Measurements from ENCODE around the gene SMIM32.

Gene SMIM32

GRCh38 chr5:136192526-136193321 is at the start of gene SMIM32:
Gene SMIM32, minus strand, starts transcription at chr5:136193162. Its CDS starts 638 bp downstream, at chr5:136192524.
- no peak for DNase-seq (ENCODE audit: low read depth in 2 of 2, low spot score in 1 of 2)

DNA sequence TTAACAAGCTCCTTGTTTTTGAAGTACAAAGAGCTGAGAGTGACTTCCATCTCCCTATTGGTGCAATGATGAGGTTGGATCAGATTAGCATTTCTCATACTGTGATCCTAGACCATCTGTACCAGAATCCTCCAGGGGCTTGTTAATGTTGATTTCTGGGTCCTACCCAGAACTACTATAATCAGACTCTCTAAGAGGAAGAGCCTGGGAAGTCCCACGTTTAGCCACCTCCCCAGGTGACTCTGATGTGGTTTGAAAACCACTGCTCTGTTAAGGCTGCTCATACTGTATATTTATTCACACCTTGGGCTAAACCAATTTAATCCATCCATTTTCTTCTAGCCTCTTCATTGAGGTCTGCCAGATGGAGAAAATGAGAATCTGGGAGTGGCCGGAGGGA is 49.6 kb upstream of the SMIM32 start:
- no peak for DNase-seq (ENCODE audit: low read depth in 2 of 2, low spot score in 1 of 2)

GRCh38 chr5:136242136-136242535 is 49.2 kb upstream of the SMIM32 start:
- no peak for DNase-seq (ENCODE audit: low read depth in 2 of 2, low spot score in 1 of 2)

DNA sequence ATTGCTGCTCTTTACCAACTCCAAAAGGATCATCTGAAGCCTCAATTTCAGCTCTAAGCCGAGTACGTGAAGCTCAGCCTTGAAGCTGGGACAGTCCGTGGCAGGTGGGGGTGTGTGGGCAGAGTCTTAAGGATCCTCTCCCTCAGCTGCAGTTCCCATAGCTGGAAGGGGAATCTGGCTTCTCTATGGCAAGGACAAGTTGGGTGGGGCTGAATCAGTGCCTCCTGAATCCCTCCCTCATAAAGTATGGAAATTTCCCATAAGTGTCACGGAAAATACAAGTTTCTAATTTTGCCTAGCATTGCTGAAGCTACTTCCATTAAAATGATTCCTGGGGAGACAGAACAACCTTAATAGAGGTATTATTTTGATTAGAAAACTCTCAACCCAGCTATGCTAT is 47.9 kb upstream of the SMIM32 start:
- DNase-seq (ENCODE audit: low read depth in 2 of 2, low spot score in 1 of 2) = no peak

DNA sequence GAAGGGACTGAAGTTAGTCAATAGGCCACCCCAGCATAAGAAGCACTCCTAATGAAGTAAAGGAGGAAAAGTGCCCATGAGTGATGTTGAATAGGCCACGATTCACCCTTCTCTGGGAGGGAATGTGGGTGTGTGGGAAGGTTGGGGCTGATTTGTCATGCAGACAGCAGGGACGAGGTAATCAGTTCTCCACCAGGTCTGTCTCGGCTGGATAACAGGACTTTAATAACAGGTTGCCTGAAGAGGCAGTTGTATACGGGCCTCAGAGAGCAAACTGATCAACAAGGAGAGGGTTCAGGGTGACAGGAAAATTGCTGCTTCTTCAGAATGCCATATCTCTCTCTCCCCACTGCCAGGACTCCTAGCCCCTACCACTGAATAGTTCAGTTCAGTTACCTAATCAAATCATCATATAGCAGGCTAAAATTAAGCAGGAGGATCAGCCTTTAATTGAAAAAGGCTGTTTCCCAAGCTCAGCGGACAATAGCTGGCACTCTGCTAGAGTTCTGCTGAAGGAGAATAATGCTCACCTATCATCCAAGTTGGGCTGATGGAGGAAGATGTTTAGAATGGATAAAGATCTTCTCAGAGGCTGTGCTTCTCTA is 43.6 kb upstream of the SMIM32 start:
- DNase-seq (ENCODE audit: low read depth in 2 of 2, low spot score in 1 of 2) = no peak

DNA sequence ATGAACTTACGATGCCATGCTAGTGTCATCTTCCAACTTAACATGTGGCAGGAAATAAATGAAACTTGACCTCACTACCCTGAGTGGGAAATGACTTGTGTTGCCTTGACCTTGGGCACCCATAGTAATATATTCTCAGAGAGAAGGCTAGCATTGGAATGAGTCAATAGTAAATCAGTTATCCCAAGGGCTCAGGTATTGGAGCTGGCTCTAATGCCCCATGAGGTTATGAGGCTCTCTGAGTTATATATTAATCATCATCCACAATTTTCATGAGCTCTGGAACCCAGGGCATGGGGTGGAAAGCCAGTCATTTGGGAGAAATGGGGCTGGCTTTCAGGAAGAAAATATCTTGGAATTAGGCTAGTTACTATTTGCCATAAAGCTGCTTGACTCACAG is 42.4 kb upstream of the SMIM32 start:
- no peak for DNase-seq (ENCODE audit: low read depth in 2 of 2, low spot score in 1 of 2)

DNA sequence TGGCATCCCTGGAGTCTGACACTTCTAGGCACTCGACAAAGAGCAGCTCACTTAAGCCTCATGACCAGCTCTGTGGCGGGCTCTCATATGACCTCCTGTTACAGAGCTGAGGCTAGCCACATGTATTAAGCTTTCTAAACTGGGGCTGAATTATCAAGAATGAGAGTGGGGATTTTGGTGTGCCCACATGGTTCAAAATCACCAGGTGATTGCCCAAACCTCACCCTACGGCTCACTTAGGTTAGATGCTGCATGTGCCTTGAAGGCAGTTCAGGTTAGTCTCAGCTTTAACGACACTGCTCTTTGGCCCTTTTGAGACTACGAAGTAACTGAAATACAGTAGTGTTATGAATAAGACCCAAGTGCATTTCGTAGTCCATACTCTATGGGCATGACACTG is 39.4 kb upstream of the SMIM32 start:
- no peak for DNase-seq (ENCODE audit: low read depth in 2 of 2, low spot score in 1 of 2)

GRCh38 chr5:136230176-136230575 is 37.2 kb upstream of the SMIM32 start:
- DNase-seq (ENCODE audit: low read depth in 2 of 2, low spot score in 1 of 2) = no peak

DNA sequence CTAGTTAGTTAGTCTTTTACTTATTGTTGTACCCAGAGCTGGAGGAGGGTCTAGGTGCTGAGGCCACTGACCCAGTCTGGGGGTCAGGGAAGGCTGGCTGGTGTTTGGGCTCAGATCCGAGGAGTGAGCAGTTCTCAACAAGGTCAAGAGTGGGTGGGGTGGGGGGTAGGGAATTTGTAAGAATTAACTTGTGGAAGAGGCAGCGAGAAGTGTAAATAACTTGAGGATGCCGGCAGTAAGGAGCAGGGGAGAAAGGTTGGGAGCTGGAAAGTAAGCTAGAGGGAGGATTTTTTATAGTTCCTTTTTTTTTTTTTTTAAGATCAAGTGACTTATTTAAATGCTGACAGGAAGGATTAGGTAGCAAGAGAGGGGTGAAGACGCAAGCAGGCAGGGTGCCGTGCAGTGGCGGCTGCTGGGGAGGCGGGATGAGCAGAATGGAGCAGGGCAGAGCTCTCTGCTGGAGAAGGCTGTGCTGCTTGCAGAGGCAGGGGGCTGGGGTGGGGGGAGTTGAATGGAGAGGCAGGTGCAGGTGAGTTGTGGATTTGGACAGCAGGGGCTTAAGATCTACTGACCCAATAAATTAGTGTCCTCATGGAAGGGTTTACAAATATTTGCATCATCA is 35.3 kb upstream of the SMIM32 start:
- DNase-seq (ENCODE audit: low read depth in 2 of 2, low spot score in 1 of 2) = no peak

DNA sequence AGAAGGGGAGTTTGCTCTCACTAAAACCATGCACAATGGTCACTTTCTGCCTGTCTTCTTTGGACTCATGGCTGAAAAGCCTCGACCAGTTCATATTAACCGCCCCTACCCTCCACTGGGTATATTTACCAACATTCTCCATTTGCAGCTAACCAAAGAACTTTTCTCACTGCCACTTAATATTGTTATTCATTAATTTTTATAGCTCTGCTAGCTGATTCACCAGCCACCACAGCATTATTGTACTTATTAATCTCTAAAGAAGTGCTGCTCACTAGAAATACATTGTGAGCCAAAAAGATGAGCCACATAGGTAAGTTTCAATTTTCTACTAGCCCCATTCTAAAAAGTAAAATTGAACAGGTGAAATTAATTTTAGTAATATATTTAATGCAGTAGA is 33.4 kb upstream of the SMIM32 start:
- DNase-seq (ENCODE audit: low read depth in 2 of 2, low spot score in 1 of 2) = no peak

GRCh38 chr5:136225796-136226195 is 32.8 kb upstream of the SMIM32 start:
- DNase-seq (ENCODE audit: low read depth in 2 of 2, low spot score in 1 of 2) = no peak

DNA sequence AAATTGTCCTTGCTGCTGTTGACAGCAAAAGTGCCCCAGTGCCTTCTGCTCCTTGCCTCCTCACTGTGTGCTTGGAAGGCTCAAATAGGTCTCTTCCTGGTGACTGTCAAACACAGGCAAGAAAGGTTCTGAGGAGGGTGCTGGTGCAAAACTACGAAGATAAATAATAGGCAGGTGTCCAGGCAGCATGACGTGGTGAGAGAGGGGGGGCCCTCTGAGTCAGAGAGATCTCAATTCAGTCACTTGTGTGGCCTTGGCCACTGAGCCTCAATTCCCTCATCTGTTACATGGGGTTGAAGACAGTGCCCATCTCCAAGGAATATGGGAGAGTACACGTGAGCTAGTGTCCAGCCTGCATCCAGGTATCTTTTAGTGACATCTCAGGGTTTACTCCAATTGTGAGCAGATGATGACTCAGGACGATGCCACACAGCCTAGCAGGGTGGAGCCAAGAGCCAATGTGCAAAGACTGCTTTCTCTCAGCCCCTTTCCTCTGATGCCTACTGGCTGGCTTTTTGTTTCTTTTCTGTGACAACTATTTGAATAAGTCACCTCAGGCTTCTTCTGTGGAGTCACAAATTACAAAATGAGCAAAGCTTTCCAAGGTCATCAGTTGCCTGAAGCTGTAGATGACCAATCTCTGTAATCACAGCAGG is 29.7 kb upstream of the SMIM32 start:
- DNase-seq (ENCODE audit: low read depth in 2 of 2, low spot score in 1 of 2) = no peak

DNA sequence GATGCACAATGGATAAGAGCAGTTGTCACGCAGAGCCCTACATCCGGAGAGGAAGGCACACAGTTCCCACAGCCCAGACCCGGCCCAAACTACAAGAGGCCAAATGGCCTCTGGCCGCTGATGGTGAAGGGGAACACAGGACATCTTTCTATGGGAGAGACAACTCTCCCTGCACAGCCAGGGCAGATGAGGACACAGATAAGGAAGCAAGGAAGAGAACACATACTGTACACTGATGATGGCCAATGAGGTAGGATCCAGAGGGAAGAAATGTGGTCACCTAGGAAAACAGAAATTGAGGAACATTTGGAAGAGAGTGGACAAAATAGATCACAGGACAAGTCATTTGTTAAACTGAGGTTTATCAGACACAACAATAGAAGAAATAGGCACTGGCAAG is 28.4 kb upstream of the SMIM32 start:
- no peak for DNase-seq (ENCODE audit: low read depth in 2 of 2, low spot score in 1 of 2)

- no peak for DNase-seq (ENCODE audit: low read depth in 2 of 2, low spot score in 1 of 2)
Measured at GRCh38 chr5:136216230-136216629, 23.3 kb upstream of the SMIM32 start.

DNA sequence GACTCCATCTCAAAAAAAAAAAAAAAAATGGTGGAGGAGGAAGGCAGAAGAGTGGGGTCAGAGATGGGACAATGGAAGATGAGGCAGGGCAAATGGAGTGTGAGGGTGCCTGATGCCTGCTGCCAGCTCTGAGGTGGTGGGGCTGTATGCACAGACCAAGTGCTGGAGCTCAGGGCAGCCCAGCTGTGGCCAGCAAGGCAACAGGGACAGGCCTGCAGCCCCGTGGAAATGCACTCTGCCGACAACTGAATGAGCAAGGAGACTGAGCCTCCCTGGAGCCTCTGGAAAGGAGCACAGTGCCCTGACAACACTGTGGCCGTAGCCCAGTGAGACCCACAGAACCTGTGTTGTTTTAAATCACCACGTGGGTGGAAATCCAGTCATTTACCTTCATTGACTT is 22.9 kb upstream of the SMIM32 start:
- no peak for DNase-seq (ENCODE audit: low read depth in 2 of 2, low spot score in 1 of 2)

GRCh38 chr5:136213919-136214493 is 21.0 kb upstream of the SMIM32 start:
- no peak for DNase-seq (ENCODE audit: low read depth in 2 of 2, low spot score in 1 of 2)

- no peak for DNase-seq (ENCODE audit: low read depth in 2 of 2, low spot score in 1 of 2)
Measured at GRCh38 chr5:136212252-136212721, 19.3 kb upstream of the SMIM32 start.

- DNase-seq (ENCODE audit: low read depth in 2 of 2, low spot score in 1 of 2) = no peak
Measured at GRCh38 chr5:136211282-136212040, 18.5 kb upstream of the SMIM32 start.

DNA sequence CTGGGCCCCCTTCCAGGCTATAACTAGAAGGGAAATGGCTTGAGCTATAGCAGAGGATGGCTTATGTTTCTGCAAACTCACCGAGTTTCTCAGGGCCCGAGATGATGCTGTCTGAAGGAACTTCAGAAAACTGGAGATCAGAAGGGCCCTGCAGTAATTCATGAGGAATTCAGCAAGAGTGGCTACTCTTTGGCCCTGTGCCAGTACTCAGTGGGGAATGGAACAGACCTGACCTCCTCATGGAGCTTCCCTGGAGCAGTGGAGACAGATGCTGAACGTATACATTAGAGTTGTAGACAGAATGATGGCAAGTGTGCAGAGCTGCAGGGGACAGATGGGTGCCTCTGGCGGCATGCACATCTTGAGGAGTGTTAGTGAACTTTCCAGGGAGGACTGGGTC is 17.3 kb upstream of the SMIM32 start:
- no peak for DNase-seq (ENCODE audit: low read depth in 2 of 2, low spot score in 1 of 2)

DNA sequence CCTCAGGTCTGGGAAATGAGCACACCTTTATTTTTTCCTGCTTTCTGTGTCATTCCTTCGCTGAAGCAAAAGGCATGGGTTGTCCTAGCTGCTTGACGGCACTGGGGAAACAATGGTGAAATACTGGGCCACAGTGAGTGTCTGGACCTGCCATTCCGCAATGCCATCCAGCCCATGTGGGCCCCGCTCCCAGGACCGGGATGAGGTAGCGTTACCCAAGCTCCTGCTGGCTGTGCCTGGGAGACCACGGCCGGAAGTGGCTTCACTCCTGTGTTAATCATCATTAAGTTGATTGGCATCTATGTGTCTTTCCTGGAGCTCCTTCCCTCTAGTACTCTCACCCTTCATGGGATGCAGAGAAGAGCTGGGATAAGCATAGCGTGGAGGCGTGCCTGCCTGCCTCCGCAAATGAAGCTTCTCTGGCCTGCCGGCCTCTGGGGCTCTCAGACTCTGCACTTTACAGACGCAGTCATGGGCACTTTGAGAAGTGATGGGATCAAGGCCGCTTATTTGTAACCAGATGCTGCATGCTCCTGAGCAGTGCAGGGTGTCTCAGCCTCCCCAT is 16.5 kb upstream of the SMIM32 start:
- no peak for DNase-seq (ENCODE audit: low read depth in 2 of 2, low spot score in 1 of 2)

Measured in stimulated activated CD8-positive, alpha-beta memory T cell treated with anti-CD3 and anti-CD28 coated beads, Interleukin-4, amount 100 ng/mL, for 4 hours (primary cell).